SK-N-SH treated with all-trans-retinoic acid at 6 μM for 48 hours (cell line): Measurements from ENCODE around the gene KPNB1.

Source experiments
- ATAC-seq: fragments of 200-7000 bp; cut with Tn5 transposase; 3 replicates; pipeline ENCODE4 v1.9.1; 2020; ENCODE audit warnings: mild to moderate bottlenecking, moderate library complexity
- ARNTL ChIP-seq: fragments of 450-650 bp; formaldehyde crosslinking; IDR thresholded peaks from 2 replicates; pipeline ENCODE4 v1.5.0; 2020; ENCODE audit warnings: low read depth, mild to moderate bottlenecking, moderate library complexity, borderline replicate concordance
- BACH2 ChIP-seq: fragments of 250-450 bp; sonication (Bioruptor Pico); IDR thresholded peaks from 2 replicates; pipeline ENCODE4 v1.9.0; 2021; ENCODE audit warnings: mild to moderate bottlenecking, borderline replicate concordance
- CSDC2 ChIP-seq: fragments of 250-450 bp; sonication (Bioruptor Pico); IDR thresholded peaks from 2 replicates; pipeline ENCODE4 v1.5.0; 2020; ENCODE audit warnings: mild to moderate bottlenecking, moderate library complexity
- ESRRG ChIP-seq: fragments of 250-450 bp; sonication (Bioruptor Pico); IDR thresholded peaks from 2 replicates; pipeline ENCODE4 v1.6.1; 2021; ENCODE audit warnings: mild to moderate bottlenecking
- GLIS3 ChIP-seq: fragments of 250-450 bp; sonication (Bioruptor Pico); IDR thresholded peaks from 2 replicates; pipeline ENCODE4 v1.5.0; 2020; ENCODE audit warnings: mild to moderate bottlenecking, moderate library complexity
- PPARA ChIP-seq: fragments of 250-450 bp; sonication (Bioruptor Pico); IDR thresholded peaks from 2 replicates; pipeline ENCODE4 v1.5.0; 2020; ENCODE audit warnings: mild to moderate bottlenecking, borderline replicate concordance
- RARB ChIP-seq: fragments of 250-450 bp; sonication (Bioruptor Pico); IDR thresholded peaks from 2 replicates; pipeline ENCODE4 v1.8.0; 2021; ENCODE audit warnings: mild to moderate bottlenecking, moderate library complexity
- SNAI2 ChIP-seq: fragments of 250-450 bp; sonication (Bioruptor Pico); IDR thresholded peaks from 2 replicates; pipeline ENCODE4 v1.5.0; 2020; ENCODE audit warnings: mild to moderate bottlenecking, moderate library complexity
- TOX ChIP-seq: fragments of 250-450 bp; sonication (Bioruptor Pico); IDR thresholded peaks from 2 replicates; pipeline ENCODE4 v1.8.0; 2021; ENCODE audit warnings: mild to moderate bottlenecking, moderate library complexity, borderline replicate concordance
- ZC3H10 ChIP-seq: fragments of 250-450 bp; sonication (Bioruptor Pico); IDR thresholded peaks from 2 replicates; pipeline ENCODE4 v1.5.1; 2021; ENCODE audit warnings: mild to moderate bottlenecking, moderate library complexity
- ZFP3 ChIP-seq: fragments of 250-450 bp; sonication (Bioruptor Pico); IDR thresholded peaks from 2 replicates; pipeline ENCODE4 v1.5.0; 2020; ENCODE audit warnings: mild to moderate bottlenecking, moderate library complexity
- ZFP30 ChIP-seq: fragments of 450-650 bp; formaldehyde crosslinking; IDR thresholded peaks from 2 replicates; pipeline ENCODE4 v1.5.0; 2022; ENCODE audit warnings: mild to moderate bottlenecking, moderate library complexity
- ZNF565 ChIP-seq: fragments of 450-650 bp; formaldehyde crosslinking; conservative IDR thresholded peaks from 2 replicates; pipeline ENCODE4 v1.5.0; 2020; ENCODE audit warnings: low read depth, mild to moderate bottlenecking, moderate library complexity
- ZNF8 ChIP-seq: fragments of 450-650 bp; formaldehyde crosslinking; IDR thresholded peaks from 2 replicates; pipeline ENCODE4 v1.5.0; 2020; ENCODE audit warnings: mild to moderate bottlenecking, moderate library complexity
- TF ChIP-seq, protein P1 (sequence below): fragments of 250-450 bp; sonication (Bioruptor Pico); IDR thresholded peaks from 2 replicates; pipeline ENCODE4 v1.8.0; 2021; ENCODE audit warnings: low read depth, mild to moderate bottlenecking, moderate library complexity, borderline replicate concordance
- TF ChIP-seq, protein P2 (sequence below): fragments of 250-450 bp; sonication (Bioruptor Pico); IDR thresholded peaks from 2 replicates; pipeline ENCODE4 v1.5.0; 2020; ENCODE audit warnings: mild to moderate bottlenecking, moderate library complexity
- TF ChIP-seq, protein P3 (sequence below): fragments of 250-450 bp; sonication (Bioruptor Pico); IDR thresholded peaks from 2 replicates; pipeline ENCODE4 v1.8.0; 2020; ENCODE audit warnings: mild to moderate bottlenecking, moderate library complexity, borderline replicate concordance
- TF ChIP-seq, protein P4 (sequence below): fragments of 250-450 bp; sonication (Bioruptor Pico); IDR thresholded peaks from 2 replicates; pipeline ENCODE4 v1.5.1; 2020; ENCODE audit warnings: low read depth, mild to moderate bottlenecking, moderate library complexity

Gene KPNB1

DNA sequence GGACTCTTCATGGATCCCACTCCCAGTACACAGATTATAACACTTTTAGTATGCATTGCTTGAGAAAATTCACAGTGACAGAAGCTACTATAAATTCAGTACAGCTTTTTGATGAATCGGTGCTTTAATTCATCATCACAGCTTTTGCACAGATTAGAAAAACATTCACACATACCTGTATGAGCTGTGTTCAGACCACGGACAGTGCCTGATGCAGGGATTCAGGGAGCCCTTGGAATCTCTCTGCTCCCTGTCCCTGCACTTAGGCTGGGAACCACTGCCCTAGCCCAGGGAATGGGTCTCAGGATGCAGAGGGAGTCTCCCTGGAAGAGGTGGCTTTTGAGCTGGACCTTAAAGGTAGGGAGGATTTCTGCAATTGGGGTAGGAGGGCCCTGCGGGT lies 58.2 kb downstream of the KPNB1 start:
- no peak for ATAC-seq
- TF ChIP-seq, protein P1, sequence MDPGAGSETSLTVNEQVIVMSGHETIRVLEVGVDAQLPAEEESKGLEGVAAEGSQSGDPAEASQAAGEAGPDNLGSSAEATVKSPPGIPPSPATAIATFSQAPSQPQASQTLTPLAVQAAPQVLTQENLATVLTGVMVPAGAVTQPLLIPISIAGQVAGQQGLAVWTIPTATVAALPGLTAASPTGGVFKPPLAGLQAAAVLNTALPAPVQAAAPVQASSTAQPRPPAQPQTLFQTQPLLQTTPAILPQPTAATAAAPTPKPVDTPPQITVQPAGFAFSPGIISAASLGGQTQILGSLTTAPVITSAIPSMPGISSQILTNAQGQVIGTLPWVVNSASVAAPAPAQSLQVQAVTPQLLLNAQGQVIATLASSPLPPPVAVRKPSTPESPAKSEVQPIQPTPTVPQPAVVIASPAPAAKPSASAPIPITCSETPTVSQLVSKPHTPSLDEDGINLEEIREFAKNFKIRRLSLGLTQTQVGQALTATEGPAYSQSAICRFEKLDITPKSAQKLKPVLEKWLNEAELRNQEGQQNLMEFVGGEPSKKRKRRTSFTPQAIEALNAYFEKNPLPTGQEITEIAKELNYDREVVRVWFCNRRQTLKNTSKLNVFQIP (CRISPR knock-in tag): no peak
- TF ChIP-seq, protein P2, sequence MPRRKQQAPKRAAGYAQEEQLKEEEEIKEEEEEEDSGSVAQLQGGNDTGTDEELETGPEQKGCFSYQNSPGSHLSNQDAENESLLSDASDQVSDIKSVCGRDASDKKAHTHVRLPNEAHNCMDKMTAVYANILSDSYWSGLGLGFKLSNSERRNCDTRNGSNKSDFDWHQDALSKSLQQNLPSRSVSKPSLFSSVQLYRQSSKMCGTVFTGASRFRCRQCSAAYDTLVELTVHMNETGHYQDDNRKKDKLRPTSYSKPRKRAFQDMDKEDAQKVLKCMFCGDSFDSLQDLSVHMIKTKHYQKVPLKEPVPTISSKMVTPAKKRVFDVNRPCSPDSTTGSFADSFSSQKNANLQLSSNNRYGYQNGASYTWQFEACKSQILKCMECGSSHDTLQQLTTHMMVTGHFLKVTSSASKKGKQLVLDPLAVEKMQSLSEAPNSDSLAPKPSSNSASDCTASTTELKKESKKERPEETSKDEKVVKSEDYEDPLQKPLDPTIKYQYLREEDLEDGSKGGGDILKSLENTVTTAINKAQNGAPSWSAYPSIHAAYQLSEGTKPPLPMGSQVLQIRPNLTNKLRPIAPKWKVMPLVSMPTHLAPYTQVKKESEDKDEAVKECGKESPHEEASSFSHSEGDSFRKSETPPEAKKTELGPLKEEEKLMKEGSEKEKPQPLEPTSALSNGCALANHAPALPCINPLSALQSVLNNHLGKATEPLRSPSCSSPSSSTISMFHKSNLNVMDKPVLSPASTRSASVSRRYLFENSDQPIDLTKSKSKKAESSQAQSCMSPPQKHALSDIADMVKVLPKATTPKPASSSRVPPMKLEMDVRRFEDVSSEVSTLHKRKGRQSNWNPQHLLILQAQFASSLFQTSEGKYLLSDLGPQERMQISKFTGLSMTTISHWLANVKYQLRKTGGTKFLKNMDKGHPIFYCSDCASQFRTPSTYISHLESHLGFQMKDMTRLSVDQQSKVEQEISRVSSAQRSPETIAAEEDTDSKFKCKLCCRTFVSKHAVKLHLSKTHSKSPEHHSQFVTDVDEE (CRISPR knock-in tag): no peak
- TF ChIP-seq GLIS3 (CRISPR knock-in tag) (no peak), ZC3H10 (no peak), CSDC2 (CRISPR knock-in tag) (no peak)
- TF ChIP-seq, protein P3, sequence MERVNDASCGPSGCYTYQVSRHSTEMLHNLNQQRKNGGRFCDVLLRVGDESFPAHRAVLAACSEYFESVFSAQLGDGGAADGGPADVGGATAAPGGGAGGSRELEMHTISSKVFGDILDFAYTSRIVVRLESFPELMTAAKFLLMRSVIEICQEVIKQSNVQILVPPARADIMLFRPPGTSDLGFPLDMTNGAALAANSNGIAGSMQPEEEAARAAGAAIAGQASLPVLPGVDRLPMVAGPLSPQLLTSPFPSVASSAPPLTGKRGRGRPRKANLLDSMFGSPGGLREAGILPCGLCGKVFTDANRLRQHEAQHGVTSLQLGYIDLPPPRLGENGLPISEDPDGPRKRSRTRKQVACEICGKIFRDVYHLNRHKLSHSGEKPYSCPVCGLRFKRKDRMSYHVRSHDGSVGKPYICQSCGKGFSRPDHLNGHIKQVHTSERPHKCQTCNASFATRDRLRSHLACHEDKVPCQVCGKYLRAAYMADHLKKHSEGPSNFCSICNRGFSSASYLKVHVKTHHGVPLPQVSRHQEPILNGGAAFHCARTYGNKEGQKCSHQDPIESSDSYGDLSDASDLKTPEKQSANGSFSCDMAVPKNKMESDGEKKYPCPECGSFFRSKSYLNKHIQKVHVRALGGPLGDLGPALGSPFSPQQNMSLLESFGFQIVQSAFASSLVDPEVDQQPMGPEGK (CRISPR knock-in tag): no peak

DNA sequence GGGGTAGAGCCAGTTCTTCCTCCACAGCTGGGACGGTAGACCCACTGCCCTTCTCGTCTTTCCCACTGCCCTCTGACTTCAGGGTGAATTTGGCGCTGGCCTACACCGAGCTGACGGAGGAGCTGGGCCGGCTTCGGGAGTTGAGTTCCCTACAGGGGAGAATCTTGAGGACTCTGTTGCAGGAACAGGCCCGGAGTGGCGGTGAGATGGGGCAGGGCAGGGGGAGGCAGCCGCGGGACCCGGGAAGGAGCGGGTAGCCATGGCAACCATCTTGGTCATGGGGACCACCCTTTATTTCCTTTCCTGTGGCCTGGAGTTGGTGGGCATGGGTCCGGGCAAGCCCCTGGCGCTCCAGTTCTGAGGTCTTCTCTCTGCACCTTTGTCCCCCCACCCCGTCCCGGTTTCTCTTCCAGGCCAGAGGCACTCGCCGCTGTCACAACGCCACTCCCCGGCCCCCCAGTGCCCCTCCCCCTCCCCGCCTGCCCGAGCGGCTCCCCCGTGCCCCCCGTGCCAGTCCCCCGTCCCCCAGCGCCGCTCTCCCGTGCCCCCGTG lies 58.7 kb downstream of the KPNB1 start:
- TF ChIP-seq, protein P4, sequence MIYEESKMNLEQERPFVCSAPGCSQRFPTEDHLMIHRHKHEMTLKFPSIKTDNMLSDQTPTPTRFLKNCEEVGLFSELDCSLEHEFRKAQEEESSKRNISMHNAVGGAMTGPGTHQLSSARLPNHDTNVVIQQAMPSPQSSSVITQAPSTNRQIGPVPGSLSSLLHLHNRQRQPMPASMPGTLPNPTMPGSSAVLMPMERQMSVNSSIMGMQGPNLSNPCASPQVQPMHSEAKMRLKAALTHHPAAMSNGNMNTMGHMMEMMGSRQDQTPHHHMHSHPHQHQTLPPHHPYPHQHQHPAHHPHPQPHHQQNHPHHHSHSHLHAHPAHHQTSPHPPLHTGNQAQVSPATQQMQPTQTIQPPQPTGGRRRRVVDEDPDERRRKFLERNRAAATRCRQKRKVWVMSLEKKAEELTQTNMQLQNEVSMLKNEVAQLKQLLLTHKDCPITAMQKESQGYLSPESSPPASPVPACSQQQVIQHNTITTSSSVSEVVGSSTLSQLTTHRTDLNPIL (CRISPR knock-in tag): no peak
- TF ChIP-seq GLIS3 (CRISPR knock-in tag): no peak
- TF ChIP-seq, protein P3 (CRISPR knock-in tag): no peak
- no peak for TF ChIP-seq ZFP30 (CRISPR knock-in tag)
- TF ChIP-seq ESRRG (CRISPR knock-in tag): no peak
- TF ChIP-seq ZNF565: no peak
- TF ChIP-seq ZNF8: no peak
- TF ChIP-seq, protein P1 (CRISPR knock-in tag): no peak
- no peak for TF ChIP-seq BACH2 (CRISPR knock-in tag)
- TF ChIP-seq PPARA (CRISPR knock-in tag): no peak
- no peak for TF ChIP-seq CSDC2 (CRISPR knock-in tag)
- no peak for TF ChIP-seq TOX (CRISPR knock-in tag)
- no peak for ATAC-seq

DNA sequence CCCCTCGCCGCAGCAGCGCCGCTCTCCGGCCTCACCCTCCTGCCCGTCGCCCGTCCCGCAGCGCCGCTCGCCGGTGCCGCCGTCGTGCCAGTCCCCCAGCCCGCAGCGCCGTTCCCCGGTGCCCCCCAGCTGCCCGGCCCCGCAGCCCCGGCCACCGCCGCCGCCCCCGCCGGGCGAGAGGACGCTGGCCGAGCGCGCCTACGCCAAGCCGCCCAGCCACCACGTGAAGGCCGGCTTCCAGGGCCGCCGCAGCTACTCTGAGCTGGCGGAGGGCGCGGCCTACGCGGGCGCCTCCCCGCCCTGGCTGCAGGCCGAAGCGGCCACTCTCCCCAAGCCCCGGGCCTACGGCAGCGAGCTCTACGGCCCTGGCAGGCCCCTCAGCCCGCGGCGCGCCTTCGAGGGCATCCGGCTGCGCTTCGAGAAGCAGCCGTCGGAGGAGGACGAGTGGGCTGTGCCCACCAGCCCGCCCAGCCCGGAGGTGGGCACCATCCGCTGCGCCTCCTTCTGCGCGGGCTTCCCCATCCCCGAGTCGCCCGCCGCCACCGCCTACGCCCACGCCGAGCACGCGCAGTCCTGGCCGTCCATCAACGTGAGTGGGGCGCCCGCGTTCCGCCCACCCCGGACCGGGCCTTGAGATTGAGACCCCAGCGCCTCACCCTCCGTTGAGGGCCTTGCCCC lies 59.3 kb downstream of the KPNB1 start:
- ATAC-seq: no peak
- TF ChIP-seq SNAI2 (no peak), ZNF565 (no peak), ARNTL (CRISPR knock-in tag) (no peak), RARB (CRISPR knock-in tag) (no peak), PPARA (CRISPR knock-in tag) (no peak), CSDC2 (CRISPR knock-in tag) (no peak), TOX (CRISPR knock-in tag) (no peak), ZFP3 (CRISPR knock-in tag) (no peak), ZFP30 (CRISPR knock-in tag) (no peak), ESRRG (CRISPR knock-in tag) (no peak)
- TF ChIP-seq, protein P2 (CRISPR knock-in tag): no peak
